Loucy (cell line): Measurements from ENCODE around the gene AFF1.

Experiments
- EZH2phosphoT487 ChIP-seq: fragments of 200-600 bp; IDR thresholded peaks from 2 replicates; pipeline ENCODE4 v1.6.1; 2018; ENCODE audit warnings: antibody characterized with exemption, mild to moderate bottlenecking, moderate library complexity, borderline replicate concordance
- TF ChIP-seq, protein P1 (sequence below): fragments of 200-600 bp; sonication (generic); conservative IDR thresholded peaks from 2 replicates; pipeline ENCODE4 v1.5.1; 2014; ENCODE audit warnings: mild to moderate bottlenecking, antibody characterized with exemption, low read length

DNA sequence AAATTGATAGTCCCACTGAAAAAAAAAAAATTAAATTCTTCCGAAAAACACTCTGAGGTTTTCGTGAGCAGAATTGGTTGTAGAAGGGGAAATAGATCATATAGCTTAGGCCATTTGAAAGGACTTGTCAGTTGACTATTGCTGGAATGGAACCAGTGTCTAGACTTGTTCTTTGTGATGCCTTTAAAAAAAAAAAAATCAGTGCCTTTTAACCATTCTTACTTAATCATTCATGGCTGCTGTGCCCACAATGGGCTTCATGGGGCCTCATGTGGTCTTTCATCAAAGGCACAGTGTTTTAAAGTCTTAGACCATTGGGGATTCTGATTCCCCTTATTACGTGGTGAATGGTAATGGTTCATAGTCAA is 139.3 kb downstream of the AFF1 start:
- TF ChIP-seq, protein P1, sequence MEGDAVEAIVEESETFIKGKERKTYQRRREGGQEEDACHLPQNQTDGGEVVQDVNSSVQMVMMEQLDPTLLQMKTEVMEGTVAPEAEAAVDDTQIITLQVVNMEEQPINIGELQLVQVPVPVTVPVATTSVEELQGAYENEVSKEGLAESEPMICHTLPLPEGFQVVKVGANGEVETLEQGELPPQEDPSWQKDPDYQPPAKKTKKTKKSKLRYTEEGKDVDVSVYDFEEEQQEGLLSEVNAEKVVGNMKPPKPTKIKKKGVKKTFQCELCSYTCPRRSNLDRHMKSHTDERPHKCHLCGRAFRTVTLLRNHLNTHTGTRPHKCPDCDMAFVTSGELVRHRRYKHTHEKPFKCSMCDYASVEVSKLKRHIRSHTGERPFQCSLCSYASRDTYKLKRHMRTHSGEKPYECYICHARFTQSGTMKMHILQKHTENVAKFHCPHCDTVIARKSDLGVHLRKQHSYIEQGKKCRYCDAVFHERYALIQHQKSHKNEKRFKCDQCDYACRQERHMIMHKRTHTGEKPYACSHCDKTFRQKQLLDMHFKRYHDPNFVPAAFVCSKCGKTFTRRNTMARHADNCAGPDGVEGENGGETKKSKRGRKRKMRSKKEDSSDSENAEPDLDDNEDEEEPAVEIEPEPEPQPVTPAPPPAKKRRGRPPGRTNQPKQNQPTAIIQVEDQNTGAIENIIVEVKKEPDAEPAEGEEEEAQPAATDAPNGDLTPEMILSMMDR = no peak
- TF ChIP-seq EZH2phosphoT487 = no peak
